ENCODE measurements around the gene FCHO1.

Gene FCHO1

GRCh38 chr19:17811103-17811502 is 59.8 kb downstream of the FCHO1 start:
- Mint-ChIP-seq H3K9me3 (ENCODE audit: low read depth) (no peaks in the 10 kb centered on the region), H3K36me3 (no peaks in the 10 kb centered on the region), H3K4me1 (ENCODE audit: low read depth) (peaks cover 11% of the 10 kb centered on the region), H3K27me3 (no peaks in the 10 kb centered on the region), H3K4me3 (no peak overlapping the region), H3K27ac (no peak overlapping the region)

- H3K4me1 Mint-ChIP-seq (ENCODE audit: low read depth), result peaks cover 9% of the 10 kb centered on the region
- no peak overlapping the region for H3K4me3 Mint-ChIP-seq
- no peak overlapping the region for H3K27ac Mint-ChIP-seq
- no peaks in the 10 kb centered on the region for H3K9me3 Mint-ChIP-seq (ENCODE audit: low read depth)
- peaks cover 2% of the 10 kb centered on the region for H3K36me3 Mint-ChIP-seq
- H3K27me3 Mint-ChIP-seq, result no peaks in the 10 kb centered on the region
Measured at GRCh38 chr19:17811681-17812080, 60.4 kb downstream of the FCHO1 start.

- Mint-ChIP-seq H3K4me1 (ENCODE audit: low read depth) (peaks cover 8% of the 10 kb centered on the region), H3K27ac (no peak overlapping the region), H3K27me3 (no peaks in the 10 kb centered on the region), H3K4me3 (no peak overlapping the region), H3K36me3 (peaks cover 2% of the 10 kb centered on the region), H3K9me3 (ENCODE audit: low read depth) (no peaks in the 10 kb centered on the region)
Measured at GRCh38 chr19:17812099-17812498, 60.8 kb downstream of the FCHO1 start.

- Mint-ChIP-seq H3K27ac (no peak overlapping the region), H3K4me1 (ENCODE audit: low read depth) (no peaks in the 10 kb centered on the region), H3K4me3 (no peak overlapping the region)
Measured at GRCh38 chr19:17817668-17818363, 66.5 kb downstream of the FCHO1 start.

GRCh38 chr19:17821190-17821589 is 69.9 kb downstream of the FCHO1 start, which contains the start of gene INSL3:
INSL3 (minus strand) TSS chr19:17821519; CDS start chr19:17821506, 13 bp downstream.
- H3K9me3 Mint-ChIP-seq (ENCODE audit: low read depth), result no peaks in the 10 kb centered on the region
- H3K4me1 Mint-ChIP-seq (ENCODE audit: low read depth), result no peaks in the 10 kb centered on the region
- H3K36me3 Mint-ChIP-seq, result peaks cover 2% of the 10 kb centered on the region
- no peak within 1 kb of the TSS for H3K27ac Mint-ChIP-seq
- no peaks in the 10 kb centered on the region for H3K27me3 Mint-ChIP-seq
- H3K4me3 Mint-ChIP-seq, result no peak within 1 kb of the TSS

More at GRCh38 chr19:17817668-17818363, 66.5 kb downstream of the FCHO1 start:
- peaks cover 2% of the 10 kb centered on the region for H3K36me3 Mint-ChIP-seq
- H3K27me3 Mint-ChIP-seq, result no peaks in the 10 kb centered on the region
- H3K9me3 Mint-ChIP-seq (ENCODE audit: low read depth), result no peaks in the 10 kb centered on the region

GRCh38 chr19:17824339-17824738 is 73.1 kb downstream of the FCHO1 start:
- H3K4me3 Mint-ChIP-seq, result no peak overlapping the region
- H3K9me3 Mint-ChIP-seq (ENCODE audit: low read depth), result no peaks in the 10 kb centered on the region
- no peaks in the 10 kb centered on the region for H3K36me3 Mint-ChIP-seq
- no peaks in the 10 kb centered on the region for H3K27me3 Mint-ChIP-seq
- no peaks in the 10 kb centered on the region for H3K4me1 Mint-ChIP-seq (ENCODE audit: low read depth)
- no peak overlapping the region for H3K27ac Mint-ChIP-seq

GRCh38 chr19:17826508-17827056 is 75.3 kb downstream of the FCHO1 start:
- Mint-ChIP-seq H3K27me3 (no peaks in the 10 kb centered on the region), H3K36me3 (peaks cover under 1% of the 10 kb centered on the region), H3K9me3 (ENCODE audit: low read depth) (no peaks in the 10 kb centered on the region), H3K27ac (no peak overlapping the region), H3K4me1 (ENCODE audit: low read depth) (no peaks in the 10 kb centered on the region), H3K4me3 (no peak overlapping the region)

GRCh38 chr19:17829855-17830566 is 78.7 kb downstream of the FCHO1 start:
- Mint-ChIP-seq H3K27ac (no peak overlapping the region), H3K36me3 (peaks cover 4% of the 10 kb centered on the region), H3K27me3 (no peaks in the 10 kb centered on the region), H3K4me1 (ENCODE audit: low read depth) (no peaks in the 10 kb centered on the region), H3K4me3 (no peak overlapping the region), H3K9me3 (ENCODE audit: low read depth) (no peaks in the 10 kb centered on the region)

GRCh38 chr19:17830567-17831418 is 79.5 kb downstream of the FCHO1 start:
- Mint-ChIP-seq H3K36me3 (peaks cover 9% of the 10 kb centered on the region), H3K4me1 (ENCODE audit: low read depth) (peaks cover 5% of the 10 kb centered on the region), H3K4me3 (no peak overlapping the region), H3K27ac (no peak overlapping the region), H3K27me3 (no peaks in the 10 kb centered on the region), H3K9me3 (ENCODE audit: low read depth) (no peaks in the 10 kb centered on the region)

- no peaks in the 10 kb centered on the region for H3K27me3 Mint-ChIP-seq
- no peak overlapping the region for H3K4me3 Mint-ChIP-seq
- peaks cover 9% of the 10 kb centered on the region for H3K36me3 Mint-ChIP-seq
- peaks cover 9% of the 10 kb centered on the region for H3K4me1 Mint-ChIP-seq (ENCODE audit: low read depth)
- H3K27ac Mint-ChIP-seq, result no peak overlapping the region
- no peaks in the 10 kb centered on the region for H3K9me3 Mint-ChIP-seq (ENCODE audit: low read depth)
Measured at GRCh38 chr19:17831419-17831888, 80.2 kb downstream of the FCHO1 start.

GRCh38 chr19:17832443-17833208 is 81.3 kb downstream of the FCHO1 start:
- no peak overlapping the region for H3K27ac Mint-ChIP-seq
- peaks cover 12% of the 10 kb centered on the region for H3K4me1 Mint-ChIP-seq (ENCODE audit: low read depth)
- H3K4me3 Mint-ChIP-seq, result no peak overlapping the region
- no peaks in the 10 kb centered on the region for H3K27me3 Mint-ChIP-seq
- H3K36me3 Mint-ChIP-seq, result peaks cover 9% of the 10 kb centered on the region
- H3K9me3 Mint-ChIP-seq (ENCODE audit: low read depth), result no peaks in the 10 kb centered on the region

- Mint-ChIP-seq H3K27me3 (no peaks in the 10 kb centered on the region), H3K4me1 (ENCODE audit: low read depth) (peaks cover 14% of the 10 kb centered on the region), H3K27ac (peak overlapping the region; percentile 72), H3K36me3 (peaks cover 12% of the 10 kb centered on the region), H3K9me3 (ENCODE audit: low read depth) (no peaks in the 10 kb centered on the region), H3K4me3 (no peak overlapping the region)
Measured at GRCh38 chr19:17834350-17835181, 83.3 kb downstream of the FCHO1 start.

GRCh38 chr19:17835182-17836006 is 84.1 kb downstream of the FCHO1 start:
- Mint-ChIP-seq H3K9me3 (ENCODE audit: low read depth) (no peaks in the 10 kb centered on the region), H3K4me3 (no peak overlapping the region), H3K27me3 (no peaks in the 10 kb centered on the region), H3K27ac (peak overlapping the region; percentile 72), H3K4me1 (ENCODE audit: low read depth) (peaks cover 16% of the 10 kb centered on the region), H3K36me3 (peaks cover 12% of the 10 kb centered on the region)
